VCaP (cell line): ENCODE results near the gene PI4KA.

Experiments
- H3K27ac ChIP-seq: fragments of 450-650 bp; 2 replicates; pipeline ENCODE4 v1.5.1; 2017
- TF ChIP-seq, protein P1 (sequence below): fragments of 450-650 bp; conservative IDR thresholded peaks from 2 replicates; pipeline ENCODE4 v1.5.1; 2017; ENCODE audit warnings: mild to moderate bottlenecking, moderate library complexity

PI4KA gene

DNA sequence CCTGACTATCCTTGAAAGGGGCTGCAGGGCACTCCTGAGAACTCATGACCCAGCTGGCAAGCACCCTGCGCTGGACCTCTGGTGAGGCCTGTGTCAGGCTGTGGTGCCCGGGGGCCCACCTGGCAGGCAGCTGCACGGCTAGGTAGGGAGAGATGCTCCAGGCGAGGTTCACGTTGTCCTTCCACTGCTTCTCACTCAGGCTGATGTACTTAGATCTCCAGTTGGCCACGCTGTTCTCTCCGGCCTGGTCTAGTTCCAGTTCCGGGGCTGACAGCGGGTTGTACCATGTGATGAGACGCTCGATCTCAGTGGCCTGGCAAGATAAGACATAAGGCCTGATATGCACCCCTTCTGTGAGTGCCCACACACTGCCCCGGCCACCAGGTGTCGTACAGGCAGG lies 129.4 kb downstream of the PI4KA start:
- TF ChIP-seq, protein P1, sequence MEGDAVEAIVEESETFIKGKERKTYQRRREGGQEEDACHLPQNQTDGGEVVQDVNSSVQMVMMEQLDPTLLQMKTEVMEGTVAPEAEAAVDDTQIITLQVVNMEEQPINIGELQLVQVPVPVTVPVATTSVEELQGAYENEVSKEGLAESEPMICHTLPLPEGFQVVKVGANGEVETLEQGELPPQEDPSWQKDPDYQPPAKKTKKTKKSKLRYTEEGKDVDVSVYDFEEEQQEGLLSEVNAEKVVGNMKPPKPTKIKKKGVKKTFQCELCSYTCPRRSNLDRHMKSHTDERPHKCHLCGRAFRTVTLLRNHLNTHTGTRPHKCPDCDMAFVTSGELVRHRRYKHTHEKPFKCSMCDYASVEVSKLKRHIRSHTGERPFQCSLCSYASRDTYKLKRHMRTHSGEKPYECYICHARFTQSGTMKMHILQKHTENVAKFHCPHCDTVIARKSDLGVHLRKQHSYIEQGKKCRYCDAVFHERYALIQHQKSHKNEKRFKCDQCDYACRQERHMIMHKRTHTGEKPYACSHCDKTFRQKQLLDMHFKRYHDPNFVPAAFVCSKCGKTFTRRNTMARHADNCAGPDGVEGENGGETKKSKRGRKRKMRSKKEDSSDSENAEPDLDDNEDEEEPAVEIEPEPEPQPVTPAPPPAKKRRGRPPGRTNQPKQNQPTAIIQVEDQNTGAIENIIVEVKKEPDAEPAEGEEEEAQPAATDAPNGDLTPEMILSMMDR, result no peak
- H3K27ac ChIP-seq, result no peak overlapping the region

DNA sequence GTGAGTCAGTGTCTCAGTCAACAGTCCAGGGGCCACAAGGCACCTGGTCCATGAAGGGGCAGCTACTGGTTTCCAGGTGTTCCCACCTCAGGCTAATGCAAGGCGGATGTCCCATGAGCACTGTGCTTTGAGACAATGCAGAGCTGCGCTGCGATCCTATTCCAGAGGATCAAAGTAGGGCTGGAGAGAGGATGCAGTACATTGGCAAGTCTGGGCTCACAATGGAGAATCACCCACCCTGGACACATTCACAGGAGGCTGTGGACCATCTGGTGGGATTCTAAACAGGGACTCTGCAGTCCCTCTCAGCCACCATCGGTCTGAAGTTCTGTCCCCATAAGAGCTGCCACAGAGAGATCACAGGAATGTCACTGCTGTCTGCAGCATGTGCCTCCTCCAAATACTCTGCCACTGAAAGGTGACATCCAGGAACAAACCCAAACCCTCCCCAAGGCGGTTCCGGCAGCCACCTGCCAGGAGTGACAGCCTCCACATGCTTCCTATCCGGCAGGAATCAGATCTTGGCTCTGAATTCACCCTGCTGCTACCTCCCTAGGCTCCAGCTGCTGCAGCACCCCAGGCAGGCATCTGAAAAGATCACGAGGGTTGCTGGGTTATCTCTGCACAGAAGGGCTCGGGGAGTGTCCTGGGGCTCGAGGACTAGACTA lies 130.0 kb downstream of the PI4KA start:
- TF ChIP-seq, protein P1, result no peak
- no peak overlapping the region for H3K27ac ChIP-seq

DNA sequence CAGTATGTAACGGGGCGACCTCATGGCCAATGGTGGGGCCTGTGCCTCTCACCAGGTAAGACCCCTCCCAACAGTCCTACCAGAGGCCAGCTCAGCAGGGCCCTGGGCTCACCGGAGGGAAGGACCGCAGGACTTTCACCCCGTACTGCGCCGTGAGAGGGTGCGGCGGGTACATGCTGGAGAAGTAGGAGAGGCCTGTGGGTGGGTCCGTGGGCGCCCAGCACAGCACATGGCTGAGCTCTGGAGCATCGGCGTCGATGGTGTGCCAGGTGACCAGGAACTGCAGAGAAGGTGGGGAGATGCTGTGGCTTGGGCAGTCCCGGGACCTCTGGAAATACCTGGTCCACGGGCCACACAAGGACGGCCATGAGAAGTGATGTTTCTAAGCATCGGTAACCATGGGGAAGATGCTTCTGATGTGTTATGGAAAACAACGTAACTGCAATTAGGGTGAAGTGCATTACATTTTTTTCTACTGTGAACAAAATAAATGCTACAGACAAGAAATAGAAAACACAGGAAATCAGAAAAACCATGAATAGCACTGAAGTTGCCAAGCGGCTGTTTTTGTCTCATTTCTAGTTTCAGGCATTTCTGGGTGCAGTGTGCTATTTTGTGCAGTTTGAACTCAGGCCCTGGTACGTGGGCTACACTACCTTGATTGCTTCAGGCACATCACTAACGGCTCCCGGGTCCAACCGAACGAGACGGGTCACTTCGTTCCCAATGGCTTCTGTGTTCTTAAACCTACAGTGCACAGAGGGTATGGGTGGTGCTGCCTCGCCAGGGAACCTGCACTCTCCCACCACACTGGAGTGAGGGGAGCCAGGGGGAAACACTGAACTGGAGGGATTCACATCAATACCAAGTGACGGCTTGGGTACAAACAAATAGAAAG lies 131.2 kb downstream of the PI4KA start:
- H3K27ac ChIP-seq, result no peak overlapping the region
- TF ChIP-seq, protein P1, result no peak

DNA sequence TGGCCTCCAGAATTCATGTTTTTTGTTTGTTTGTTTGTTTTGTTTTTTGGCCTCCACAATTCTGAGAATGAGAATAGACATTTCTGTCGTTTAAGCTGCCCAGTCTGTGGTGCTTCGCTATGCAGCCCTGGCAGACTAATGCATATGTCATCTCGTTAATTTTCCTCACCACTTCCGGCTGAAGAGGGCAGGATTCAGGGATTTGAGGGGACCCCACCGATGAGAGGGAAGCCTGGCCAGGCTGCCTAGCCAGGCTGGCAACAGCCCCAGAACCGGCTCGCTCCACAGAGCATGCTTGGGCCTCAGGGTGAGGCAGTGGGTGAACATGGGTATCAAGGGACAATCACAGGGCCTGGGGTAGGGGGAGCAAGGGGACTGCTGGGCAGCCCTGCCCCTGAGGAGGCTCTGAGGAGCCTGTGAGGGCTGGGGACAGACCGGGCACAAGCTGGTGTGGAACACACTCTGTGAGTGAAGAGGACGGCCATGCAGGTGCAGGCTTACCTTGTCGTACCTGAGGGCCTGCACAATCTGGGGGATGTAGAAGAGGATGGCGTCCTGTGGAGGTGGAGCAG lies 132.5 kb downstream of the PI4KA start:
- TF ChIP-seq, protein P1, result no peak
- no peak overlapping the region for H3K27ac ChIP-seq

DNA sequence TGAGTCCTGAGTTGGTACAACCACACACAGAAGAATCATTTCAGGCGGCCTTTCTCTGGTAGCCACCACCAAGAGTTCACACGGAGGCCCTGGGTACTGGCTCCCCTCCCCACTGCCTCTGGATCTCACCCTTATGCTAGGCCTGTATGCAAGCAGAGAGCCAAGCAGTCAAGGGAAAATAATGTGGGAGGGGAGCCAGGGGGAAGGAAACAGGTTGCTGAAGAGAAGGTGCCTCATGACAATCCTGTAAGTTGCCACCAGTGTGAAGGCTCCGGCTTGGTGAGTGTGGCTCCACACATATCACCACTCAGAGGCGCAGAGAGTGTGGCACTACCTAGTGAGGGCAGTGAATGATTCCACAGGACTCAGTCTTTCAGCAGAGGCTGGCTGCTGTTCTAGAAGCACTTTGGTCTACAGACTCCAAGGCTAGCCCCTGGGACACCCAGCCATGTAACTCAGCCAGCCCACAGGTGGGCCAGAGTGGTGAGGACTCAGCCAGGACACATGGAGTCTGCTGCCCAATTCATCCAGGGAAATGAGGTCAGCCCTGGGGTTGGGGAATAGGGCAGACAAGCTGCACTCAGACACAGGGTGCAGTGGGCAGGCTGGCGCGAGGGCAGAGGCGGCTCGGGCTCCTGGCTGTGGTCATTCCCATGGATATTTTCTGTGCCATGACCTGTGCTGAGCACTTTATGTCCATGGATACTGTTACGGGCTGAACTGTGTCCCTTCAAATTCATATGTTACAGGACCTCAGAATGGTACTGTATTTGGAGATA lies 133.7 kb downstream of the PI4KA start:
- TF ChIP-seq, protein P1, result no peak
- H3K27ac ChIP-seq, result no peak overlapping the region

DNA sequence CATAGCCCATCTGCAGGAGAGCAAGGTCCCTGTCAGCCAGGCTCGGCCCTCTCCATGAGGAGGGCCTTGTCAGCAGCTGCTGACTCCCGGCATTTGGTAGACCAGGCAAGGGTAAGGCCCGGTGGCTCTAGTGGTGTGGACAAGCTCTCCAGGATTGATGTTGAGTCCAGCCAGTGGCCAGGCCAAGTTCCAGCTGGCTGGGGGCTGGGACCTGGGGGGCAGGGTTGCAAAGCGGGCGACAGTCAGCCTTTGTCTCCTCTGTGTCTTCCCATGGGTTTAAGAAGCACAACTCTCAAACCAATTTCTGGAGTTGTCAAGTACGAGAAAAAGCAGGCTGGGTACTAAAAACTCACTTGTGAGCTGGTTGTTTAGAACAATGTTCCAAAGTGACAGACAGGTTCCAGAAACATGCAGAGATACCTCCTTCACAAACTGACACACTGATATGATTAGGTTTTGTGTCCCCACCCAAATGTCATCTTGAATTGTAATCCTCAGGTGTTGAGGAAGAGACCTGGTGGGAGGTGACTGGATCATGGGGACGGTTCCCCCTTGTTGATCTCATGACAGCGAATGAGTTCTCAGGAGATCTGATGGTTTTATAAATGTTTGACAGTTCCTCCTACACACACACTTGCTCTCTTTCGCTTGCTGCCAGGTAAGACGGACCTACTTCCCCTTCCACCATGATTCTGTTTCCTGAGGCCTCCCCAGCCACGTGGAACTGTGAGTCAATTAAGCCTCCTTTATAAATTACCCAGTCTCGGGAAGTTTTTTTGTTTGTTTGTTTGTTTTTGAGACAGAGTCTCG lies 137.0 kb downstream of the PI4KA start:
- TF ChIP-seq, protein P1, result no peak
- no peak overlapping the region for H3K27ac ChIP-seq
